Cortex of kidney (tissue), 1 donor: ENCODE data around the gene FAIM2.
"Not testable (repeated sequence)": the region's sequence is repeated elsewhere in the genome, so short reads cannot be mapped to it uniquely, and the experiment has no call there.

ENCODE experiments used
- DNase-seq: peaks from one replicate; lab custom pipeline; 2025; lab: John Stamatoyannopoulos, UW

The FAIM2 gene

DNA sequence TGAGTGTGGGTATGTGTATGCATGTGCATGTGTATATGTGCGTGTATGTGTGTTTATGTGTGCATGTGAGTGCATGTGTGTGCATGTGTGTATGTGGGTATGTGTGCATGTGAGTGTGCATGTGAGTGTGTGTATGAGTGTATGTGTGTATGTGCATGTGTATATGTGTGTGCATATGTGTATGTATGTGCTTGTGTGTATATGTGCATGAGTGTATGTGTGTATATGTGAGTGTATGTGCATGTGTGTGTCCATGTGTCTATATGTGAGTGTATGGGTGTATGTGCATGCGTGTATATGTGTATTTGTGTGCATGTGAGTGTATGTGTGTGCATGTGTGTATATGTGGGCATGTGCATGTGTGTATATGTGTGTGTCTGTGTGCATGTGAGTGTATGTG, 25.7 kb downstream of the FAIM2 start:
- DNase-seq, result no peak

DNA sequence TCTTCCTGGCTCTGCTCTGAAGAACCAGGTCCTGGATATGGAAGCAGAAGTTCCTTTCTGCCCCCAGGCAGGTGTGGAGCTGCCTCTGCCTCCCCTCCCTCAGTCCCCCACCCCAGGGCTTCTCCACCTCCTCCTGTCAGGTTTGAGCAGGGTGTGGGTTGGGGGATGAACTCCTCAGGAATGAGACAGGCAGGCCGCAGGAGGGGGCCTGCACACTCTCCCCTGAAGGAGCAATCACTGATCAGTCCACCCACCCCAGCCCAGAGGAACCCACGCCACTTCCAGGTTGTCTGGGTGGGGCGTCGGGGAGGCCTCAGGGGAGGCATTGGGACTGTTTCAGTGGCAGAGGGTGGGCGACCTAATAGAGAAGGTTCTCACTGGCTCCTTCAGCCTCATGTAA, 26.6 kb downstream of the FAIM2 start:
- no peak for DNase-seq

DNA sequence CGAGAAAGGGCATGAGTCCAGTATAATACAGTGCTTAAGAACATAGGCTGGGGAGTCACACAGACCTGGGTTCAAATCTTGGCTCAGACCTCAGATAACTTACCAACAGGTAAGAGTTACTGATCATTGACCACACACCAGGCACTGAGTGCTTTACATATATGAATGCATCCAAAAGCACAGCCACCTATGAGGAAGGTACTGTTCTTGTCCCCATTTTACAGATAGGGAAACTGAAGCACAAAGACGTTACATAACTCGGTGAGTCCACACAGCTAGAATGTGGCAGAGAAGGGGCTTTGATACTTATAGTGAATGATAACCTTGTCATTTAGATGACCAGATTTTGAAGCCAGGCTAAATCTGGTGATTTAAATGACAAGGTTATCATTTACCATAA, 27.6 kb downstream of the FAIM2 start:
- no peak for DNase-seq

DNA sequence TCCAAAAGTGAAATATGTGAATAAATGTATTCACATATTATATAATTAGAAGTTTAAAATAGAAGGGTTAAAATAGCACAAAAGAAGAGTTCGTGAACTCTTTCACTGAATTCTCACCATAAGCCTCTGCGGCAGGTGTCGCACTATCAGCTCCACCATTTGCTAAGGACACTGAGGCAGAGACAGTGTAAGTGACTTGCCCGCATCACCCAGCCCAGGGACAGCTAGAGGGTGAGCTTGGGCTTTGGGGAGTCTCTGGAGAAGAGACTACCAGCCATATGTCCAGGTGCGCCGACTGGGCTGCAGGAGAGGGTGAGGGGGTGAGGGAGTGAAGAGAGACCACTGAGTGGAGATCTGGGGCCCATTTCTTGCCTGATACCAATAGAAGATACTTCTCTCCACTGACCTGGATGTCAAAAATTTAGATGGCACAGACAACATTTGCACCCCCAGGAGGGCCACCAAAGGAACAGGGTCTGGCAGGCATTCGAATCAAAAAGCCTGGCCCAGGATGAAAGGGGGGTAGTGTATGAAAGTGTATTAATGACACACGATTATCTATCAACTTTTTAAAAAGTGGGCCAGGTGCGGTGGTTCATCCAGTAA, 28.5 kb downstream of the FAIM2 start:
- DNase-seq, result no peak

DNA sequence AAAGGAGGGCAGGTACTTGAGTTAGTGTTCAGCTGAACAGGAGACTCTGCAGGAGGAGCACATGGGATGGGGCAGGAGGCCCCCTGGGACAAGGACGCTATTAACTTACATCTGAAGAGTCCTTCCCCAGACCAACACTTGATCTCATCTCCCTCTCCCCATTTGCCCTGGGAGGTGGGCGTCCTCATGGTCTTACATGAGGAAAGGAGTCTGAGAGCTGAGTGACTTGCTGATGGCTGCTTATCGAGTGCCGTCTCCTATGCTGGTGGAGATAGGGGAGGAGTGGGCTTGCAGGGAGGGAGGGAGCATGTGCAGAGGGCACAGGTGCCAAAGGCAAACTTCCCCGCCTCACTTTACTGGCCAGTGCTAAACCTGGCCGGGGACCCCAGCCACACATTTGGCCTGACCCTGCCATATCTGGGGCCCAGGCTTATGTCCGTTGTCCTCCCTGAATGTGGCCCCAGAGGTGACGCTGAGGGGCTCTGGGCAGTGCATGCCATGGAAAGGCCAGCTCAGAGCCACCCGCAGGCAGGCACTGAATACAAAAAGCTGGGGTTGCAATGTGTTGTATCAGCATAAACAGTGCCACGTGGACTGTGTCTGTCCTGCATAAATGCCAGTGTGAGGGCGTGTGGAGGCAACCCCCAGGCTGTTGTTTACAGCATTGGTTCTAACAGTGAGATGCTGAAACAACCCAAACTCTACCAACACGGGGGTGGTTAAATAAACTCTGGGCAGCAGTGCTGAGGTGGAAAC, 29.4 kb downstream of the FAIM2 start:
- DNase-seq, result no peak

- DNase-seq, result no peak
These were observed 30.3 kb downstream of the FAIM2 start for GRCh38 chr12:49873361-49873934.

DNA sequence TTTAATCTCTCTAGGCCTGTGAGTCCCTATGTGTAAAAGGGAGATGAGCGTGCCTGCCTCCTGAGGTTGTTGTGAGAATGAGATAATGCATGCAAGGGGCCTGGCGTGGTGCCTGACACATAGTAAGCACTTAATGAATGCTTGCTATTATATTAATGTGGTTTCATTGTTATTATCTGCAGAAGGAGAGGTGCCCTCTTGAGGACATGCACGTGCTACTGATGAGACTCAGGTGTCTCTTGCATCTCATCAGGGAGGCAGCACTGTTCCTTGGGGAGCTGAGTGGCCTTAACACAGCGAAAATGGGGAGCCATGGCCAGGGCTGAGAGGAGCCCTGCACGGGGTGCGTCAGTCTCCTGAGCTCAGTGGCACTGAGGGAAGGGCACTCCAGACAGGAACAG, 30.9 kb downstream of the FAIM2 start:
- DNase-seq, result no peak

- DNase-seq, result no peak
These were observed 31.3 kb downstream of the FAIM2 start for GRCh38 chr12:49872381-49872780.

- not testable (repeated sequence) for DNase-seq
These were observed 31.9 kb downstream of the FAIM2 start for GRCh38 chr12:49871811-49872251.

- DNase-seq, result no peak
These were observed 32.5 kb downstream of the FAIM2 start for GRCh38 chr12:49871263-49871561.

- DNase-seq, result no peak
These were observed 33.0 kb downstream of the FAIM2 start for GRCh38 chr12:49870501-49871262.

DNA sequence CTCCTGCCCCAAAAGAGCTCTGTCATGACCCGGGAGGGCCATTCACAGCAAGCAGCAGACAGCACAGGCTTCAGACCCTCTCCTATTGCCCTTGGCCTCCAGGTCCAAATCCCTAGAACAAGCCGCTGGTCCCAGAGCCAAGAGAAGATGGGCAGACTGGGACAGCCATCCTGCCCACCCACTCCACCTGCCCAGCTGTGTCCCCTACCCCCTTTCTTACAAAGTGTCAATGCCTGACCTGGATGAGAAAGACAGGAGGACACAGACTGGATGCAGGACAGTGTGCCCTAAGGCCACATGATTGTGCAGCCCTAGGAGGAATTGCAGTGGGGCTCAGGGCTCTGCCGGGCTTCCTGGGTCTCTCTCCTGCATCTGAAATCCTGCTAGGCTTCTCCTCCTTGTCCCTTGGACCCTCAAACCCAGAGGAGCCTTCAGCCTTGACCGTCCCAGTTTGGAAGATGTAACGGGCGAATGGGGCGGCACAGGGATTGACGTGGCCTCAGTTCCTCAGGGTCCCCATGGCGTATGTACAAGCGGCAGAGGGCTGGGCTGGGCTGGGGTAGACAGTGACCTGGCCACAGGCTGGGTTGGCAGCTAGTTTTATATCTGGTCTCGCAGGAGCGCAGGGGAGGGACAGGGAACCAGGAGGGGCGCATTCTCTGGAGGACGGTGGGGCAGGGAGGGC, 33.7 kb downstream of the FAIM2 start:
- no peak for DNase-seq

DNA sequence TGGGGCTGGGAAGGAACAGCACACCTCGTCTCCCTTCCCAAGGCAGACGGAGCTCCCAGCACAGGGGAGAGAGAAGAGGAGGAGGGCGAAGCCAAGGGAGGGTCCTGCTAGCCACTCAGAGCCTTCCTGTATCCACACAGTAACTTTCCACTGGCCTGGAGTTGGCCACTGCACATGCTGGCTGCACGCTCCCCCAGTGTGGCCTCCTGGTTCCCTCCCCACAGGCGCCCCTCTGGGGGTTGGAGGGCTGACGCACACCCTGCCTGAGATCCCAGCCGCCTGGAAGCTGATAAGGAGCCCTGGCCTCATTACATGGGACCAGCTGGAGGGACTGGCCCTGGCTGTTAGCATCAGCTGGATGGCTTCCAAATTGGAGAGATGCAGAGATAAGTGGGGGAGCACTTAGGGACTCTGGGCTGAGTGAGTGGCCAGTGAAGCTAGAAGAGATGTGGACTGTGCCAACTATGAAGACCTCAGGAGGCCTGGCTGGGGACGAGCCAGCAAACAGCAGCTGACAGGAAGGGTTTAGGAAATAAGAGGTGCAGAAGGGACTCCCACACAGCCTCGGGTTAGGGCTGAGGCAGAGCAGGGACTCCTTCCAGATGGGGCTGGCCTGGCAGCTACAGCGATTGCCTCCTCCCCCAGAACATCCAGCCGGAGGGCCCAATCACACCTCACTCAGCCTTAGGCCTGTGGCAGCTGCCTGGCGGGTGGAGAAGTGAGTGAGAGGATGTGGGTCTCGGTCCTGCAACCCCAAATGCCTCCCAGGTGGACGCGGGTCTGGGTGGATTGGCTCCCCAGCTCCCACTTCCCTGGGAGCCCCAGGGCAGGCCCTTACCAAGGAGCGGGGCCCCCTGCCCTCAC, 34.5 kb downstream of the FAIM2 start:
- no peak for DNase-seq

- no peak for DNase-seq
These were observed 35.3 kb downstream of the FAIM2 start for GRCh38 chr12:49868449-49868848.

DNA sequence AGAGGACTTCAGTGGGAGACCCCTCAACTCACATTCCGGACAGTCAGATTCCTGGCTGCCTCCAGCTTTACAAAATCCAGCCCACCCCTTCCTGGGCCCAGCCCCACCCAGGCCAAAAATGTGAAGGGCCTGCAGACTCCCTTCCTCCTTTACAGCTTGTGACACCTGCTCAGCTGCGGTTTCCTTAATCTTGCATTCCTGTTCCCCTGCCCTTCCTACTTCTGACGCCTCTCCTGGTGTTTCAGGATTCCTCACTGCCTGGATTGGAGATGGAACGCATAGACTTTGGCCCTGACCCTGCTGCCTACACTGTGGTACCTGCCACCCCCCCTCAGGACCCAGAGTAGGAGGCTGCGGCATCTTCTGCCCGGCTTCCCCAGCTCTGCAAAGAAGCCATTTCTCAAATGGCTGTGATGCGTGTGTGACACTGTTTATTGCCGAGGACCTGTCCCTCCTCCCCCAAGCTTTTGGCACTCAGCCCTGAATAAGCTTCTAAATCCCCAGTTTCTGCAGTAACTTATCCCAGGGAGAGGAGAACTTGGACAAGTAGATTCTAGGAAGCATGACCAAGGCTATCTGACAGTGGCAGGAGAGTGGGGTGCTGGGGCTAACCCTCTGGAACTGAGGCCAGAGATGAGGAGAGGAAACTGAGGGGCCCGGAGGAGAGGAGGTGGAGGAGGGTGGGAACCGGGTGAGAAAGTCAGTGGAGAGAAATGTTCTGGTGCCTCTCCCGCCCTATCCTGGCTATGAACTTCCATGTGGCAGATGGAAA, 35.9 kb downstream of the FAIM2 start:
- DNase-seq, result no peak

DNA sequence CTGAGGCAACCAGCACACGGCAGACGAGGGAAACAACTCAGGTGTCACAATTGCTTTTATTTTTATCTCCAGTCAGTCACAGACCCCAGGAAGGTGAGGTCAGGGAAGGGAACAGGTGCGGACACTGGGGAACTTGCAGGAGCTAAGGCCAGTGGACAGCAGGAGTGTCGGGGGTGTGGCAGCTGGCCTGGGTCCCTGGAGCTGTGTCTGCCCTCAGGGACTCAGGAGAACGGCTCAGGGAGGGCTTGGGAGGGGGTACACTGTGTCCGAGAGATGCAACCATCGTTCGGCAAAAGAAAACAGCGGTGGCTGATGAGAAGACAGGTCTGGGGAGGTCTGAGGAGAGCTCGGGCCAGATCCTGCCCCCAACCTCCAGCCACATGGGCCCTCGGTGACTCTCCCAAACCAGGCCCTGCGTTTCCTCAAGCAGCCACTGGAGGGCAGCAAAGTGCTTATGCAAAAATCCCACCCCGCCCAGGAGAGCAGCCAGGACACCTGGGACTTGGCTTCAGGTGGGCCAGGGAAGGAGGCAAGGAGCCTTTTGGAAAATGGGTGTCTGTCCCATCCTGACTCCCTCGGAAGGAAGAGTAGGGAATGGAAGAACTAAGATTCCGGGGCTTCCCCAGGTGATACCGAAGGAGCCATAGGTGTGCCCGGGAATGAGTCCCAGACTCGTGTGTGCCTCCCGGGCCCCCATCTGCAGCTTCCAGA, 36.7 kb downstream of the FAIM2 start:
- DNase-seq, result no peak

GRCh38 chr12:49865782-49866135, 37.9 kb downstream of the FAIM2 start:
- DNase-seq, result no peak

GRCh38 chr12:49865109-49865781, 38.5 kb downstream of the FAIM2 start:
- DNase-seq, result no peak

DNA sequence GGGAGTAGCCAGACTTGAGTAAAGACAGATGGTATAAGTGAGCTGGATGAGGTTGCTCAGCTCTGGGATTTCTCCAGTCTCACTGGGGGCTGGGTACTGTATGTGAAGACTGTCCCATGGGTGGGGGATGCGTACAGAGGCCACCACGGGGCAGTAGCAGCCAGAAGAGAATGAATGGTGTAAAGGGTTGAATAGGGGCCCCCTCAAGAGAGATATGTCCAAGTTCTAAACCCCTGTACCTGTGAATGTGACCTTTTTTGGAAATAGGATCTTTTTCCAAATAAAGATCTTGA, 39.0 kb downstream of the FAIM2 start:
- no peak for DNase-seq
